Naive B cell (primary cell): ENCODE results near the gene HNRNPDL. TPM values are rescaled to one million over a fixed set of nuclear protein-coding genes. Genes with fewer than 3 reads are reported as not detected.

Experiments used
- ATAC-seq, 2 donors: fragments of 150-1000 bp; cut with Tn5 transposase; 2 replicates each; pipeline ENCODE4 v1.10.0; 2021; ENCODE audit warnings: low read depth in 2 of 2, mild to moderate bottlenecking in 2 of 2, moderate library complexity in 2 of 2
- DNase-seq: peaks from one replicate; pipeline ENCODE4 v3.0.0; 2022
- H3K27ac Mint-ChIP-seq, 6 donors: one replicate each; pipeline ENCODE4 v1.8.0; 2020 to 2022; ENCODE audit warnings: mild to moderate bottlenecking in 6 of 6, mixed read lengths in 6 of 6, moderate library complexity in 5 of 6, inconsistent platforms in 2 of 6
- H3K27me3 Mint-ChIP-seq, 3 donors: one replicate each; pipeline ENCODE4 v1.8.0; 2021 to 2022; ENCODE audit warnings: mixed read lengths in 3 of 3, mild to moderate bottlenecking in 1 of 3
- H3K36me3 Mint-ChIP-seq, 2 donors: one replicate each; pipeline ENCODE4 v1.8.0; 2020 to 2022; ENCODE audit warnings: mixed read lengths in 2 of 2, inconsistent platforms in 1 of 2, mild to moderate bottlenecking in 1 of 2
- H3K4me1 Mint-ChIP-seq, 3 donors: one replicate each; pipeline ENCODE4 v1.8.0; 2020 to 2022; ENCODE audit warnings: mixed read lengths in 3 of 3, inconsistent platforms in 1 of 3, mild to moderate bottlenecking in 1 of 3, moderate library complexity in 1 of 3
- H3K4me3 Mint-ChIP-seq, 8 donors: one replicate each; pipeline ENCODE4 v1.8.0; 2020 to 2022; ENCODE audit warnings: mild to moderate bottlenecking in 8 of 8, mixed read lengths in 8 of 8, moderate library complexity in 8 of 8, inconsistent platforms in 2 of 8
- H3K9me3 Mint-ChIP-seq, 7 donors: one replicate each; pipeline ENCODE4 v1.8.0; 2020 to 2022; ENCODE audit warnings: mixed read lengths in 7 of 7, mild to moderate bottlenecking in 5 of 7, inconsistent platforms in 2 of 7, moderate library complexity in 1 of 7
- polyA plus RNA-seq, 6 donors: library from polyadenylated mRNA; unstranded; fragments of 300-500 nt; fragmentation: Illumina TruSeq; gene quantifications; one replicate each; pipeline ENCODE4 v1.2.3, GENCODE V29; 2021; ENCODE audit warnings: low read depth in 6 of 6

HNRNPDL gene
- polyA plus RNA-seq, 6 donors from 2014 or later: 288 to 428 (median 371) TPM

GRCh38 chr4:82373486-82373815, 56.8 kb downstream of the HNRNPDL start:
- peak; percentile 29 to 38 for ATAC-seq

More at GRCh38 chr4:82373486-82373815, 56.8 kb downstream of the HNRNPDL start:
- H3K4me1 Mint-ChIP-seq: peaks cover 41 to 68% (median 65%) of the 10 kb centered on the region in 3 donors
- peak overlapping the region; percentile 98 to 100 (median 99) for H3K27ac Mint-ChIP-seq
- H3K9me3 Mint-ChIP-seq: no peaks in the 10 kb centered on the region
- no peaks in the 10 kb centered on the region for H3K27me3 Mint-ChIP-seq
- no peak for DNase-seq
- H3K4me3 Mint-ChIP-seq: peak overlapping the region; percentile 90 to 100 (median 98)
- peaks cover 24 to 28% of the 10 kb centered on the region in 2 donors for H3K36me3 Mint-ChIP-seq

Other genes starting within 250 kb of the HNRNPDL start
- gene HNRNPD, start 56.5 kb downstream of the HNRNPDL start, polyA plus RNA-seq: 100 to 1,000 TPM; 219 to 328 (median 248) TPM
- 10 to 100 TPM; 38.3 to 91.0 (median 39.1) TPM for gene ENOPH1, start 128 bp upstream of the HNRNPDL start, polyA plus RNA-seq
- under 1 TPM in 2 of 6 donors, not detected in 4; 0.11 to 0.20 TPM for gene TMEM150C, start 131.5 kb upstream of the HNRNPDL start, polyA plus RNA-seq